Measurements from ENCODE around the gene RPL29.
"Not testable (repeated sequence)": the region's sequence is repeated elsewhere in the genome, so short reads cannot be mapped to it uniquely, and the experiment has no call there.

Gene RPL29

GRCh38 chr3:52034651-52035050 lies 39.0 kb upstream of the RPL29 start:
- DNase-seq (ENCODE audit: low spot score), result no peak
- no peak for TF ChIP-seq CTCF (conservative IDR thresholded peaks at IDR 0.05; ENCODE audit: low read depth)
- ChIA-PET POLR2A (ENCODE audit: low non-redundant PET) (no interaction called here), CTCF (no interaction called here)
- peak overlapping the region; percentile 100 for H3K27ac ChIP-seq

GRCh38 chr3:52034212-52034611 lies 38.5 kb upstream of the RPL29 start:
- DNase-seq (ENCODE audit: low spot score), result no peak
- H3K27ac ChIP-seq, result peak overlapping the region; percentile 100
- no peak for TF ChIP-seq CTCF (conservative IDR thresholded peaks at IDR 0.05; ENCODE audit: low read depth)
- ChIA-PET CTCF (no interaction called here), POLR2A (ENCODE audit: low non-redundant PET) (no interaction called here)

- CTCF ChIA-PET, result interaction anchor here (0.7 kb wide), 1 partner anchor 186 kb away, joined by 3 read pairs; no protein-coding TSS in a partner anchor
- DNase-seq (ENCODE audit: low spot score); POLR2A ChIA-PET (ENCODE audit: low non-redundant PET): not testable (repeated sequence)
- H3K27ac ChIP-seq, result peak overlapping the region; percentile 100
Observed at GRCh38 chr3:52033748-52034147, 38.1 kb upstream of the RPL29 start.

GRCh38 chr3:52032702-52033408 lies 37.2 kb upstream of the RPL29 start:
- ChIA-PET POLR2A (ENCODE audit: low non-redundant PET) (no interaction called here), CTCF (interaction anchor here (0.5 kb wide), 1 partner anchor 25 kb away, joined by 4 read pairs; no protein-coding TSS in a partner anchor)
- no peak for DNase-seq (ENCODE audit: low spot score)
- no peak for TF ChIP-seq CTCF (conservative IDR thresholded peaks at IDR 0.05; ENCODE audit: low read depth)
- peak overlapping the region; percentile 100 for H3K27ac ChIP-seq

- POLR2A ChIA-PET (ENCODE audit: low non-redundant PET), result no interaction called here
- CTCF ChIA-PET, result no interaction called here
- no peak for TF ChIP-seq CTCF (conservative IDR thresholded peaks at IDR 0.05; ENCODE audit: low read depth)
- no peak for DNase-seq (ENCODE audit: low spot score)
- peak overlapping the region; percentile 100 for H3K27ac ChIP-seq
Observed at GRCh38 chr3:52031896-52032295, 36.2 kb upstream of the RPL29 start.

- DNase-seq (ENCODE audit: low spot score), result no peak
- CTCF ChIA-PET, result no interaction called here
- peak overlapping the region; percentile 100 for H3K27ac ChIP-seq
- POLR2A ChIA-PET (ENCODE audit: low non-redundant PET), result interaction anchor here (1.3 kb wide), 1 partner anchor 25 kb away, joined by 3 read pairs; the partner anchor contains the start of gene DUSP7
- TF ChIP-seq CTCF (conservative IDR thresholded peaks at IDR 0.05; ENCODE audit: low read depth), result no peak
Observed at GRCh38 chr3:52030714-52031310, 35.1 kb upstream of the RPL29 start.

GRCh38 chr3:52029535-52029934 lies 33.8 kb upstream of the RPL29 start:
- ChIA-PET POLR2A (ENCODE audit: low non-redundant PET) (interaction anchor here (1.3 kb wide), 1 partner anchor 27 kb away, joined by 3 read pairs; the partner anchor contains the start of gene DUSP7), CTCF (no interaction called here)
- TF ChIP-seq CTCF (conservative IDR thresholded peaks at IDR 0.05; ENCODE audit: low read depth), result no peak
- H3K27ac ChIP-seq, result peak overlapping the region; percentile 100
- DNase-seq (ENCODE audit: low spot score), result no peak
